CD4-positive, alpha-beta memory T cell (primary cell): ENCODE data around the gene POMGNT1. TPM values are rescaled to one million over a fixed set of nuclear protein-coding genes. Genes with fewer than 3 reads are reported as not detected.

Source experiments
- CTCF ChIA-PET: fragments of 350-600 bp; sonication (Branson Sonifier 250); formaldehyde crosslinking; loops from one replicate; lab custom pipeline; 2021; ENCODE audit warnings: inconsistent platforms; ENCODE audit not compliant: partially characterized antibody; lab: Charles Lee
- POLR2A ChIA-PET: fragments of 350-600 bp; sonication (Branson Sonifier 250); formaldehyde crosslinking; loops from one replicate; lab custom pipeline; 2021; ENCODE audit not compliant: partially characterized antibody; lab: Charles Lee
- DNase-seq, 5 donors: peaks; one replicate each; pipeline versions ENCODE4 v3.0.0 to v3.0.0-alpha.2; 2020 to 2022; ENCODE audit warnings: mixed read lengths in 1 of 5
- H3K27ac ChIP-seq: one replicate; pipeline ENCODE4 v1.7.0; 2013; ENCODE audit warnings: low read depth, low read length
- H3K27me3 ChIP-seq: 2 replicates; pipeline ENCODE4 v1.7.0; 2013; ENCODE audit warnings: mild to moderate bottlenecking, low read length, moderate library complexity; ENCODE audit not compliant: insufficient read depth
- H3K36me3 ChIP-seq: 2 replicates; pipeline ENCODE4 v1.7.0; 2013; ENCODE audit warnings: mild to moderate bottlenecking, low read length, moderate library complexity; ENCODE audit not compliant: insufficient read depth
- H3K4me1 ChIP-seq: 2 replicates; pipeline ENCODE4 v1.7.0; 2013; ENCODE audit warnings: mild to moderate bottlenecking, low read length, moderate library complexity; ENCODE audit not compliant: insufficient read depth
- H3K4me3 ChIP-seq, 2 donors: one replicate each; pipeline ENCODE4 v1.7.0; 2013; ENCODE audit warnings: low read length in 2 of 2, mild to moderate bottlenecking in 1 of 2
- H3K9me3 ChIP-seq, 2 donors: one replicate each; pipeline ENCODE4 v1.7.0; 2013; ENCODE audit warnings: low read length in 2 of 2, control low read depth in 1 of 2; ENCODE audit not compliant: control insufficient read depth in 1 of 2
- H3K27ac Mint-ChIP-seq, 7 donors: one replicate each; pipeline ENCODE4 v1.8.0; 2020 to 2021; ENCODE audit warnings: mixed read lengths in 7 of 7, mild to moderate bottlenecking in 6 of 7, inconsistent platforms in 3 of 7, moderate library complexity in 3 of 7
- H3K27me3 Mint-ChIP-seq, 2 donors: one replicate each; pipeline ENCODE4 v1.8.0; 2020 to 2021; ENCODE audit warnings: mixed read lengths in 2 of 2
- H3K36me3 Mint-ChIP-seq, 2 donors: one replicate each; pipeline ENCODE4 v1.8.0; 2020 to 2021; ENCODE audit warnings: mixed read lengths in 2 of 2, inconsistent platforms in 1 of 2, mild to moderate bottlenecking in 1 of 2
- H3K4me1 Mint-ChIP-seq, 4 donors: one replicate each; pipeline ENCODE4 v1.8.0; 2020 to 2021; ENCODE audit warnings: mixed read lengths in 4 of 4, mild to moderate bottlenecking in 1 of 4
- H3K4me3 Mint-ChIP-seq, 8 donors: one replicate each; pipeline ENCODE4 v1.8.0; 2020 to 2021; ENCODE audit warnings: mixed read lengths in 8 of 8, mild to moderate bottlenecking in 7 of 8, moderate library complexity in 6 of 8, inconsistent platforms in 3 of 8
- H3K9me3 Mint-ChIP-seq, 8 donors: one replicate each; pipeline ENCODE4 v1.8.0; 2020 to 2021; ENCODE audit warnings: mixed read lengths in 8 of 8, mild to moderate bottlenecking in 5 of 8, inconsistent platforms in 3 of 8, moderate library complexity in 1 of 8
- intact Hi-C: fragments of 100-400 bp; cut with micrococcal nuclease; formaldehyde crosslinking; loops from one replicate; pipeline ENCODE4 v1.15.1; 2023
- polyA plus RNA-seq, 2 donors: library from polyadenylated mRNA; unstranded; fragments of 300-500 nt; fragmentation: Illumina TruSeq; gene quantifications; one replicate each; pipeline ENCODE4 v1.2.3, GENCODE V29; 2021
- total RNA-seq, 2 experiments: library from RNA; stranded (reverse); gene quantifications; one replicate each; pipeline ENCODE4 v1.2.3, GENCODE V29; 2021

The POMGNT1 gene
- total and polyA plus RNA-seq, 4 experiments from 2014 or later, result 31.7 to 41.4 (median 36.5) TPM

GRCh38 chr1:46158312-46159281, 39.6 kb downstream of the POMGNT1 start:
- ChIA-PET POLR2A (interaction anchor here (1.2 kb wide), 1 partner anchor 8 kb away, joined by 4 read pairs; no protein-coding TSS in a partner anchor), CTCF (interaction anchor here (1.9 kb wide), 1 partner anchor 9 kb away, joined by 5 read pairs; no protein-coding TSS in a partner anchor)
- H3K27ac Mint-ChIP-seq, result no peak overlapping the region

GRCh38 chr1:46157916-46158311, 40.3 kb downstream of the POMGNT1 start:
- no peak overlapping the region for H3K27ac Mint-ChIP-seq
- H3K4me1 Mint-ChIP-seq, result no peaks in the 10 kb centered on the region
- H3K27me3 Mint-ChIP-seq, result no peaks in the 10 kb centered on the region
- H3K4me3 Mint-ChIP-seq, result no peak overlapping the region
- ChIA-PET CTCF (interaction anchor here (1.9 kb wide), 1 partner anchor 9 kb away, joined by 5 read pairs; no protein-coding TSS in a partner anchor), POLR2A (interaction anchor here (1.2 kb wide), 1 partner anchor 9 kb away, joined by 4 read pairs; no protein-coding TSS in a partner anchor)
- Histone ChIP-seq H3K4me3 (no peak overlapping the region), H3K27me3 (no peaks in the 10 kb centered on the region), H3K9me3 (no peaks in the 10 kb centered on the region), H3K36me3 (no peaks in the 10 kb centered on the region), H3K27ac (no peak overlapping the region), H3K4me1 (no peaks in the 10 kb centered on the region)
- no peaks in the 10 kb centered on the region for H3K36me3 Mint-ChIP-seq
- intact Hi-C loops, result no loop called here
- H3K9me3 Mint-ChIP-seq, result no peaks in the 10 kb centered on the region
- no peak for DNase-seq

More at GRCh38 chr1:46158312-46159281, 39.6 kb downstream of the POMGNT1 start:
- H3K4me3 Mint-ChIP-seq, result no peak overlapping the region
- no peaks in the 10 kb centered on the region for H3K36me3 Mint-ChIP-seq
- no peaks in the 10 kb centered on the region for H3K4me1 ChIP-seq
- H3K4me3 ChIP-seq, result no peak overlapping the region
- no peak for DNase-seq
- no peaks in the 10 kb centered on the region for H3K4me1 Mint-ChIP-seq
- H3K27me3 Mint-ChIP-seq, result no peaks in the 10 kb centered on the region
- no peaks in the 10 kb centered on the region for H3K36me3 ChIP-seq
- no peaks in the 10 kb centered on the region for H3K9me3 ChIP-seq
- intact Hi-C loops, result no loop called here
- H3K27me3 ChIP-seq, result no peaks in the 10 kb centered on the region
- H3K27ac ChIP-seq, result no peak overlapping the region
- H3K9me3 Mint-ChIP-seq, result no peaks in the 10 kb centered on the region

GRCh38 chr1:46153732-46154131, 44.5 kb downstream of the POMGNT1 start:
- Histone ChIP-seq H3K36me3 (no peaks in the 10 kb centered on the region), H3K27me3 (no peaks in the 10 kb centered on the region), H3K27ac (no peak overlapping the region), H3K4me3 (no peak overlapping the region), H3K9me3 (no peaks in the 10 kb centered on the region), H3K4me1 (no peaks in the 10 kb centered on the region)
- POLR2A ChIA-PET, result no interaction called here
- H3K9me3 Mint-ChIP-seq, result no peaks in the 10 kb centered on the region
- H3K27me3 Mint-ChIP-seq, result no peaks in the 10 kb centered on the region
- intact Hi-C loops, result no loop called here
- no peak for DNase-seq
- H3K36me3 Mint-ChIP-seq, result no peaks in the 10 kb centered on the region
- no peaks in the 10 kb centered on the region for H3K4me1 Mint-ChIP-seq
- CTCF ChIA-PET, result interaction anchor here (1.6 kb wide), 1 partner anchor 28 kb away, joined by 3 read pairs; no protein-coding TSS in a partner anchor
- no peak overlapping the region for H3K4me3 Mint-ChIP-seq
- no peak overlapping the region for H3K27ac Mint-ChIP-seq

GRCh38 chr1:46153228-46153627, 45.0 kb downstream of the POMGNT1 start:
- no peaks in the 10 kb centered on the region for H3K27me3 ChIP-seq
- intact Hi-C loops, result no loop called here
- no peaks in the 10 kb centered on the region for H3K9me3 ChIP-seq
- no peaks in the 10 kb centered on the region for H3K4me1 ChIP-seq
- Mint-ChIP-seq H3K9me3 (no peaks in the 10 kb centered on the region), H3K4me3 (no peak overlapping the region), H3K4me1 (no peaks in the 10 kb centered on the region), H3K36me3 (no peaks in the 10 kb centered on the region), H3K27me3 (no peaks in the 10 kb centered on the region), H3K27ac (no peak overlapping the region)
- POLR2A ChIA-PET, result no interaction called here
- no peak for DNase-seq
- CTCF ChIA-PET, result no interaction called here
- no peak overlapping the region for H3K4me3 ChIP-seq
- no peaks in the 10 kb centered on the region for H3K36me3 ChIP-seq
- H3K27ac ChIP-seq, result no peak overlapping the region

- no peaks in the 10 kb centered on the region for H3K27me3 Mint-ChIP-seq
- no peak overlapping the region for H3K27ac Mint-ChIP-seq
- Histone ChIP-seq H3K4me3 (no peak overlapping the region), H3K27me3 (no peaks in the 10 kb centered on the region), H3K27ac (no peak overlapping the region), H3K9me3 (no peaks in the 10 kb centered on the region), H3K36me3 (no peaks in the 10 kb centered on the region), H3K4me1 (no peaks in the 10 kb centered on the region)
- DNase-seq, result no peak
- no peaks in the 10 kb centered on the region for H3K36me3 Mint-ChIP-seq
- no peaks in the 10 kb centered on the region for H3K9me3 Mint-ChIP-seq
- CTCF ChIA-PET, result no interaction called here
- no peaks in the 10 kb centered on the region for H3K4me1 Mint-ChIP-seq
- H3K4me3 Mint-ChIP-seq, result no peak overlapping the region
- intact Hi-C loops, result no loop called here
- POLR2A ChIA-PET, result no interaction called here
Measured at GRCh38 chr1:46152016-46152415, 46.2 kb downstream of the POMGNT1 start.

GRCh38 chr1:46150085-46150484, 48.1 kb downstream of the POMGNT1 start:
- Histone ChIP-seq H3K4me1 (no peaks in the 10 kb centered on the region), H3K27ac (no peak overlapping the region), H3K9me3 (no peaks in the 10 kb centered on the region), H3K4me3 (no peak overlapping the region), H3K27me3 (no peaks in the 10 kb centered on the region), H3K36me3 (no peaks in the 10 kb centered on the region)
- no peak overlapping the region for H3K27ac Mint-ChIP-seq
- no peak overlapping the region for H3K4me3 Mint-ChIP-seq
- no peaks in the 10 kb centered on the region for H3K9me3 Mint-ChIP-seq
- no peaks in the 10 kb centered on the region for H3K27me3 Mint-ChIP-seq
- intact Hi-C loops, result no loop called here
- ChIA-PET POLR2A (no interaction called here), CTCF (no interaction called here)
- no peak for DNase-seq
- H3K36me3 Mint-ChIP-seq, result no peaks in the 10 kb centered on the region
- no peaks in the 10 kb centered on the region for H3K4me1 Mint-ChIP-seq

GRCh38 chr1:46148318-46148717, 49.9 kb downstream of the POMGNT1 start:
- H3K9me3 Mint-ChIP-seq, result no peaks in the 10 kb centered on the region
- no peaks in the 10 kb centered on the region for H3K9me3 ChIP-seq
- no peak overlapping the region for H3K27ac Mint-ChIP-seq
- H3K27ac ChIP-seq, result no peak overlapping the region
- intact Hi-C loops, result no loop called here
- no peaks in the 10 kb centered on the region for H3K36me3 Mint-ChIP-seq
- H3K27me3 ChIP-seq, result no peaks in the 10 kb centered on the region
- ChIA-PET CTCF (interaction anchor here (0.9 kb wide), 1 partner anchor 112 kb away, joined by 3 read pairs; no protein-coding TSS in a partner anchor), POLR2A (no interaction called here)
- no peaks in the 10 kb centered on the region for H3K4me1 Mint-ChIP-seq
- DNase-seq, result no peak
- no peaks in the 10 kb centered on the region for H3K4me1 ChIP-seq
- no peaks in the 10 kb centered on the region for H3K36me3 ChIP-seq
- H3K4me3 Mint-ChIP-seq, result no peak overlapping the region
- no peaks in the 10 kb centered on the region for H3K27me3 Mint-ChIP-seq
- H3K4me3 ChIP-seq, result no peak overlapping the region
